ENCODE measurements around the gene RAB36.

RAB36 gene

DNA sequence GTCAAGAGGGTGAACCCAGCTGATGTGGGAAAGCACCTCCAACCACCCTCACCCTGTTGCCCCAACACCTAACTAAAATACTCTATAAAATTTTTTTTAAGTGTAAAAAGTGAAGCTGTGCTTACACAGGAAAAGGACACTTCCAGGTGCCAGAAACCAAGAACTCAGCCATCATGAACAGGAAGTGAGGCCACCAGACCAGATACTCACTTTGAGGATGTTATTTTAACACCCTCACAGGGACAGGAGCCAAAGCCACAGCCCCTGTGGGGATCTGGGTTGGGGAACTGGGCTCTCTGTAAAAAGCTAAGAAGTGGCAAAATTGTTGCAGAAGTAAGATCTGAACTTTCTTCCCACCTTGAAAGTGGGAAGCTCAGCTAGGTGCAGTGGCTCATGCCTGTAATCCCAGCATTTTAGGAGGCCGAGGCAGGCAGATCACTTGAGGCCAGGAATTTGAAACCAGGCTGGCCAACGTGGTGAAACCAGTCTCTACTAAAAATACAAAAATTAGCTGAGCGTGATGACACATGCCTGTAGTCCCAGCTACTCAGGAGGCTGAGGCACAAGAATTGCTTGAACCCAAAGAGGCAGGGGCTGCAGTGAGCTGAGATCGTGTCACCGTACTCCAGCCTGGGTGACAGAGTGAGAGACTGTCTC is 7.2 kb upstream of the RAB36 start:
- DNase-seq (ENCODE audit: low read depth) = no peak

DNA sequence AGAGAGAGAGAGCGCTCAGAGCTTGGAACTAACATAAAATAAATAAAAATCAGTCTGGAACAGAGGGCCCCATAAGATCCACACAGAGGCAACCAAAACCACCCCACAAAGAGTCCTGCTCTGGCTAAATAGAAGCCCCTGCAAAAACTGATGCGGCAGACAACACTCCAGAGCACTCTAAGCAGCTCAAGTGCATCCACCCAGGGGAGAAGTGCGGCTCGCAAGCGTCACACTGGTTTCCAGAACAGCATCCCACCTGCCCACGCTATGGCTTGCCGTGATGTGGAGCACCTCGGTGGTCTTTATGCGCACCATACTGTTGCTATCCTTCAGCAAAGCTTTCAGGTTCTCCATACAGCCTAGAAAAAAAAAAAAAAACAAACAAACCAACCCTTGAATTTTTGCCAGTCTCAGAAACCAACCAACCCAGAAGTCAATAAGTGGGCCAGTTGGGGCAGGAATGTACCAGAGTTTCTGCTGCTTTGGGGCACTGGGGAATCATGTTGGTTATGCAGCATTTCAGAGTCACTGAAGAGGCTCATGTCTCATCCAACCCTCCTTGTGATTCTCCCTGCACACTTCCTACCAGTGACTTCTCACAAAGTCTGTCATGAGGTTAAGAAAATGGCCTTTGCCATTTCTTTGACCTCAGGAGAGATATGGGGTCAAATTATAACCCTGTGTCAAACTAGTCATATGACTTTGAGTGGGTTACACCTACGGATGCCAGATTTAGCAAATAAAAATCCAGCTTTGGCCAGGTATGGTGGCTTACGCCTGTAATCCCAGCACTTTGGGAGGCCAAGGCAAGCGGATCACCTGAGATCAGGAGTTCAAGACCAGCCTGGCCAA is 6.5 kb upstream of the RAB36 start:
- no peak for DNase-seq (ENCODE audit: low read depth)

DNA sequence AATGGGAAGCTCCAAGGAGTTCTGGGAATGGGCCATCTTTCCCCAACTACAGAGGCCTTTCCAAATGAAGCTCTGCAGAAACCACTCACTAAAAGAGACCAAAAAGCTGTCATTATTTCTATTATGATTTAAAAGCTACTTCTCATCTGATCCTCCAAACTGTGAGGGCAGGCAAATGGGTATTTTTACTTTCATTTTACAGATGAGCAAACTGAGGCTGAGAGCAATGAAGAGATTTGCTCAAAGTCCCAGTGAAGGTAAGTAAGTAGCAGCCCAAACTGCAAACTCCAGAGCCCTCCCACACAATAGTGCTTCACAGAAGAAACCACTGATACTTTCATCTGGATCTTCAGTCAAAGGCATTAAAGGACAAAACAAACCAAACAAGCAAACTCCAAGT is 4.9 kb upstream of the RAB36 start:
- DNase-seq (ENCODE audit: low read depth) = no peak

DNA sequence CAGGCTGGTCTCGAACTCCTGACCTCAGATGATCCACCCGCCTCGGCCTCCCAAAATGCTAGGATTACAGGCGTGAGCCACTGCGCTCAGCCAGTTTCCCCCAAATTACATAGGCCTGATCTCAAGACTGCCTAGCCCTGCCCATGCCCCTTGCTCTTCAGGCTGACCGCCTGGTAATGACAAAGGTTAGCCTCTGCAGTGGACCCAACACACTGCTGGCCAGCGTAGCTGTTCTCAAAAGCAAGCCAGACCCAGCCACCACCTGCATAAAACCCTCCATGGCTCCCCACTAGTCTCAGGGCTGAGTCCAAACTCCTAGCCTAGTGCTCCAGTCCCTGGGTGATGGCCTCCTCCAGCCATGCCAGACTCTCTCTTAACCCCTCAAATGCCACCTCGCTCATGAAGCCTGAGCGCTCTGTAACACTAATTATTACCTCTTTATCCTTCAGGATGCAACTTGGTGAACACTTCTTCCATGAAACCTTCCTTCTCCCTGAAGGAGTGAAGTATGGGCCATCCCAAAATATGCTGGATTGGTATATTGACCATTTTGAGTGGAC is 2.7 kb upstream of the RAB36 start:
- no peak for DNase-seq (ENCODE audit: low read depth)

DNA sequence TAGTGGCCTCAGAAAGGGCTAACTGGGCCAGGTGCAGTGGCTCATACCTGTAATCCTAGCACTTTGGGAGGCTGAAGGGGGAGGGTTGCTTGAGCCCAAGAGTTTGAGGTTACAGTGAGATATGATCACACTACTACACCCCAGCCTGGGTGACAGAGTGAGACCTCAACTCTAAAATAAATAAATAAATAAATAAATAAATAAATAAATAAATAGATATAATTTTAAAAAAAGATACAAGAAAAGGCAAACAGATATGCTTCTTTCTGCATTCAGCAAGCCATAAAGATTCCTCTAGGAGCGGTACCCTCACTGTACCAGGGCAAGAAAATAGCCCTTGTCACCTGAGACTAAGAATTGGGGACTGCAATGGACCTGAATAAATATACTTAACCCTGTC is 2.2 kb upstream of the RAB36 start:
- DNase-seq (ENCODE audit: low read depth) = no peak

DNA sequence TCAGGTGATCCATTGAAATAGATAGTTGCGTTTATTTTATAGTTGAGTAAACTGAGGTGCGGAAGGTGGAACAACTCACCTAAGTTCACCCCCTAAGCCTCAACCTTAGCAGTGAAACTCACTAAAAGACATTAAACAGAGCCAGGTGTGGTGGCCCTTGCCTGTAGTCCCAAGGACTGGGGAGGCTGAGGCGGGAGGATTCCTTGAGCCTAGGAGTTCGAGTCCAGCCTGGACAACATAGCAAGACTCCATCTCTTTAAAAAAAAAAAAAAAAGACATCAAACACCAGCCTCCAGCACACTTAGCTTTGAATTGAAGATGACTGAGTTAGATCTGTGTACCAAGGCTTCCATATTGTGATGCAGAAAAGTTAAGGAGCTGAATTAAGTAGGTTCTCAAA is 845 bp upstream of the RAB36 start:
- DNase-seq (ENCODE audit: low read depth) = no peak

DNA sequence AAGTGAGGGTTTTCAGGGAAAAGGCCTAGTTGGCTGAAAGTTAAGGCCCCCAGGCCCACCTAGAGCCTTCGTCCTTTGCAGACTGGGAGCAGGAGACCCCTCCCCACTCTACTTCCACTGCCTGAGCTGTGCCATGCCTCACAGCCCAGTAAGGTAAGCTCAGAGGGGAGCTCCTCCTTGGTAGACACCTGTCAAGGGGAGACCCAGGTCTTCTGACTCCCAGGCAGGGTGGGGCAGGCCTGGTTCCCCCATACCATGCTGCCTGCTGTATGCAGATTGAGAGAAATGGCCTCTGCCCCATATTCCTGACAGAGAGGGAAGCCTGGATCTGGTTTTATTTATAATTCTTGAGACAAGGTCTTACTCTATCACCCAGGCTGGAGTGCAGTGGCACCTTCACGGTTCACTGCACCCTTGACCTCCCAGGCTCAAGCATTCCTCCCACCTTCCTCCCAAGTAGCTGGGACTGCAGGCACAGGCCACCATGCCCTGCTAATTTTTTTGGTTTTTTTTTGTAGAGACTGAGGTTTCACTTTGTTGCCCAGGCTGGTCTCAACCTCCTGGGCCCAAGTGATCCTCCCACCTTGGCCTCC is 697 bp downstream of the RAB36 start:
- DNase-seq (ENCODE audit: low read depth) = no peak

DNA sequence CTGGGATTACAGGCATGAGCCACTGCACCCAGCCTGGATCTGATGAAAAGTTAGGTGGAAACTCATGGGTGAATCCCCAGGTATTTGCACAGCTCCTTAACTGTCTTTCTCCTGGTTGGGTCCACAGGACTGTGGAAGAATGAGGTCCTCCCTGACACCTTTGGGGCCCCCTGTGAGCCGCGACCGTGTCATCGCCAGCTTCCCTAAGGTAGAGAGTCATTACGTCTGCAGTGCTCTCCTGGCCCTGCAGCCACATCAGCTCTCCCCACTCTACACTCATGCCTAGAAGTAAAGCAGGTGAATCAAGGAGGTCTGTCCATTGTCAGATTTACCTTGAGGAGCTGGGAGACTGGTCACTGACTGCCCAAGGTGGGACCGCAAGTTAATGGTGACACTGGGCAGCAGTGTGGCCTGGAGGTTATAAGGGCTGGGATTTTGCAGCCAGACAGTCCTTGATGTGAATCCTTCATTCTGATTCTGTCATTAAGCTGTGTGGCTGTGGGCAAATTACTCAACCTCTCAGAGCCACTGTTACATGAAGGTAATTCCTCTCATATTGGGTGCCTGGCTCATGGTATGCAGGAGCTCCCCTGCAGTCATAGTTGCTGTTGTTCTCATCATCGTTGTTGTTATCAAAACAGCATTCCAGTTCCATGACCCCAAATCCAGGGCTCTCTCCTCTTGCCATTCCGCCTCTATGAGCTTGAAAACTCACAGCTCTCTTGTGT is 1.4 kb downstream of the RAB36 start:
- peak; percentile 67 for DNase-seq (ENCODE audit: low read depth)

DNA sequence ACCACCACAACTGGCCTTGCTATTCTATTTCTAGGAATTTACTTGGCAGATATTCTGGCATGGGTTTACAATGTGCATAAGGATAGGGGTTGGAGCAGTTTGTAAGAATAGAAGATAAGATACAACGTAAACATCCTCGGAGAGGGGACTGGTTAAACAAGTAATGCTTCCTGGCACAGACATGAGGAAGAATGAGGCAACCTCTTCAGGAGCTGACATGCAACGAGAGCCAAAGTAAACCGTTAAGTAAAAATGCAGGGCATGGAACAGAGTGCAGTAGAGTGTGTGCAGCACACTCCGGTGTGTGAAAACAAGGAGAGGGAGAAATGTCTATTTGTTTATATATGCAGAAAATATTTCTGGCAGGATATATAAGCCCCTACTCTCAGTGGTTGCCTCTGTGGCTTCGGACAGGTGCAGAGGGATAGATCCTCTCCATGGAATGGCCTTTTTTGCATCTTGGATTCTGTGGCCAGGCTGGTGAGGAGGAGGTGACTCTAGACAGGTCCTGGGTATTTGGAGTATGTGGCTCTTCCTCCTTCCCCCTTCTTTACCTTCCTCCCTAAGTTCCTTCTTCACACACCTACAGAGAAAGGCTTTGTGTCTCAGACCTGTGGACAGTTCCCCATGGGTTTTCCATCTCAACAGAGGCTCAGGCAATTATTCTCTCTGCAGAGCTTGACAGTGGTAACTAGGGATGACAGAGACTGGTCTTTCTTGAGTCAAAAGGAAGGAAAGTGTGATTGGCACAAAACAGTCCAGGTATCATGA is 2.5 kb downstream of the RAB36 start:
- DNase-seq (ENCODE audit: low read depth) = peak; percentile 92

DNA sequence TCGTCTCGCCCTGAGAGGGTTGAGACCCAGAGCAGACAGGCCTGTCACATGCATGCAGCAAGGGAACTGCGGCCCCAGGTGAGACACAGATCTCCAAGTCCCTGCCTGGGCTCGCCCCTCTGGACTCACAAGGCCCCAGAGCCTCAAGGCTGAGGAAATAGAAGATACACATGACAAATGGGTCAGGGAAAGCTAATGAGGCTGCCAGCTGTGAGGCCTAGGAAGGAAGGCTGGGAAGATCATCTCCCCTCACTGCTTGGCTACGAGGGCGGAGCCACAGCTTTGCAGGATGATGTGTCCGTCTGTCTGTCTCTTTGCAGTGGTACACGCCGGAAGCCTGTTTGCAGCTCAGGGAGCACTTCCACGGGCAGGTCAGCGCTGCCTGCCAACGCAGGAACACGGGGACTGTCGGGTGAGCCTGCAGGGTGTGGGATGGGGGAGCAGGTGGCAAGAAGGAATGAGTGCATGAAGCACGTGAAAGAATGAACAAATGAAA is 4.5 kb downstream of the RAB36 start:
- peak; percentile 55 for DNase-seq (ENCODE audit: low read depth)

DNA sequence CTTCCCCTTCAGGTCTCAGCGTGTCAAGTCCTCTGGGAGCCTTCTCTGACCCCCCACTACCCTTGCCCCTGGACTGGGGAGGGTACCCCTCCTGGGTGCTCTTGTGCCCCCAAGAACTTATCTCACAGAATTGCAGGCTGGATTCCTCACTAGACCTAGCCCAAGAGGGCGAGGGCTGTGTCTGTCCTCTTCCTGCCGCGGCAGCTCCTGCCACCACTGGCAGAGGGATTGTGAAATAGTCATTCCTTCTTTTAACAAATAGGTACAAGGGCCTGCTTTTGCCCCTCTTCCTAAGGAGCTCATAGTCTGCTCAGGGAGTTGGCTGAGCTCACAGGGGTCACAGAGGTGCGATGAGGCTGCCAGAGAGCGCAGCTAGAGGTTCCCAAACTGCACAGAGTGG is 5.5 kb downstream of the RAB36 start:
- no peak for DNase-seq (ENCODE audit: low read depth)

DNA sequence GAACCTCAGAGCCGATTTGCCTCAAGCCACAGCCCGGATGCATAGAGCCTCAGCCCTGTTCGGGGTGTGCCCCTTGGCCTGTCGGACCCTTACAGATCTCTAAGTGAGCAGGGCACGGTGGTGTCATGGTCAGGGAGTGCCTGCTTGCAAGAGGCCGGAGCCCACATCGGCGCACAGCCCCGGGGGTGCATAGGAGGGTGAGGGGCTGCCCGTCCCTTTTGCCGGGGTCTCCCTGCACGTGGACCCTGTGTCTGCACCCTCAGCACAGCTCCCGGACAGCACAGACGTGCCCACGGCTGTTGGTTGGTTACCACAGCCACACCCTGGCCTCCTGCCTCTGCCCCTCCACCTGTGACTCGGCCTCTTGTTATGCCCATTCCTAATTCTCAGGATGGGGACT is 6.5 kb downstream of the RAB36 start:
- no peak for DNase-seq (ENCODE audit: low read depth)

DNA sequence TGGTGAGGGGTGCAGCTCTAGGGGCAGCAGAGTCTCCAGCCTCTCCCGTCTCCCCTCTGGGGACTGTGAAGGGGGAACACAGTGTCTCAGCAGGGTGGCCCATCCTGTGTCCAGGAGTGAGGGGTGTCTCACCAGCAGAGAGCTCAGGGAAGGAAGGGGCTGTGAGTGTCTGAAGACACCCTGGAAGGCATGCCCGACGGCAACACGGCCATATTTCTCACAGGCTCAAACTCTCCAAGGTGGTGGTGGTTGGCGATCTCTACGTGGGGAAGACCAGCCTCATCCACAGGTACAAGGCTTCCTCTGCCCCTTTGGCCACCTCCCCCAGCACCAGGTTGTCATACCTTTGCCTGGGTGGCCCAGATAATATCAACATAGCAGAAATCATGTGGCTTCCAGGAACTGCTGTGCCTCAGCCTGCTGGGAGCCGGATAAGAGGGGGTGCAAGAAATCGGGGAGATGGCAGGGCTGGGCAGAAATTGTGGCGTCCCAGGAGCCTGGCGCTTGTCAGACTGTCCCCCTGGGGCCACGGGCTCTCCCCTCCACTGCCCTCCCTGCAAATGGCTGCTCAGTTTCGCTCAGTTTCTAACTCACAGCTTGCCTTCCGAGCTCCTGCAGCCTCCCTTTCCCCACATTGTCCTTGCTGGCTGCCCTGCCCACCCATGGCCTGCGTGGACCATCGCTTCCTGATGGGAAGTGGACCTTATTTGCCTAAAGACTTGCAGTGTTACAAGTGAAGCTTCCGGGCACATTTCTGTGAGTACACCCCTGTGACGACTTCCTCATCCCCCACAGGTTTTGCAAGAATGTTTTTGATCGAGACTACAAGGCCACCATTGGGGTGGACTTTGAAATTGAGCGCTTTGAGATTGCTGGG is 7.2 kb downstream of the RAB36 start:
- no peak for DNase-seq (ENCODE audit: low read depth)

DNA sequence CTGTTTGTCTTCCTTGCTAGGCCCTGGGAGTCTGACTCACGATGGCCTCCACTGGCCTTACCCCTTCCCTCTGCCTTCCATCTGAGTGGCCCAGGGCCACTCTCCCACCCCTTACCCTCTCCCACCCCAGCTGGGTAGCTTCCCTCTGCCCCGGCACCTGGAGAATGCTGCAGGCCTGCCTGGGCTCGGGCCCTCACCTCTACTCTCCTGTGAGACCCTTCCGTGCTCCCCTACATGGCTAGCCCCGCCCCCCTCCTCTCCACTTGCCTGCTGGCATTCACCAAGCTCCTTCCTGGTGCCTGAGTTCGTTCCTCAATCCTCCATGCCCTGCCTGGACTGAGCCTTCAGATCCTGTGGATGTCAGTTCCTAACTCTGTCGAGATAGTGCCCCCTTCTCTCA is 8.7 kb downstream of the RAB36 start:
- DNase-seq (ENCODE audit: low read depth) = no peak

DNA sequence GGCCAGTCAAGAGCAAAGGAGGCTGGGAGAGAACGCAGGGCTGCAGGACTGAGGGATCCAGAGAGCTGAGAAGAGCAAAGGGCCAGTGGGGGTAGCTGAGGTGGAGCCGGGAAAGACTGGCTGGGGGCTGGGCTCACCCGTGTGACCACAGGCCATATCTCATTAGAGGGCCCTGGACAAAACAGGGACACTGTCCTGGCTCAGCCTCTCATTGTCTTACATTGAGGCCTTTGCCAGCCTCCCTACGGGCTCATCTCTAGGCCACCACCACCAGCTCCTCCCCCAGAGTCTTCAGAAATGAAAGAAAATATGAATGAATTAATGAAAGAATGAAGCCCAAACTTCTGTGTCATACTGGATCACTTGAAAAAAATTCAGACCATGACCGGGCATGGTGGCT is 9.2 kb downstream of the RAB36 start:
- DNase-seq (ENCODE audit: low read depth) = no peak

DNA sequence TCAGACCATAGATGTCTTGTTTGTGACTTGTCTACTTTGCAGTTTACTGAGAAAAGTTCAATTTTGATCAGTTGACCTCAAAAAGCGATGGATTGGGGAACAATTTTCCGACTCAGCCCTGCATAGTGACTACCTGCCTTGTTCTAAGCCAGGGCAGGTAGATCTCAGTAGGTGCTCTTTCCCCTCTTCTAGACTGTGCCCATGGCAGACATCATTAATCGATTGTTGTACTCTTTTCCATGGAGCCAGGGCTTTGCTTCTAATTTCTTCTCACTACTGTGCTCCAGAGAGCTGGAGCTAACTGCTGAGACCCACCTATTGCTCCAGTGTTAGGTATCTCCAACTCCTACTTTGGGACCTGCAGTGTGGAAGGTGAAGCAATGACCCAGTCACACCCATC is 9.9 kb downstream of the RAB36 start:
- no peak for DNase-seq (ENCODE audit: low read depth)

DNA sequence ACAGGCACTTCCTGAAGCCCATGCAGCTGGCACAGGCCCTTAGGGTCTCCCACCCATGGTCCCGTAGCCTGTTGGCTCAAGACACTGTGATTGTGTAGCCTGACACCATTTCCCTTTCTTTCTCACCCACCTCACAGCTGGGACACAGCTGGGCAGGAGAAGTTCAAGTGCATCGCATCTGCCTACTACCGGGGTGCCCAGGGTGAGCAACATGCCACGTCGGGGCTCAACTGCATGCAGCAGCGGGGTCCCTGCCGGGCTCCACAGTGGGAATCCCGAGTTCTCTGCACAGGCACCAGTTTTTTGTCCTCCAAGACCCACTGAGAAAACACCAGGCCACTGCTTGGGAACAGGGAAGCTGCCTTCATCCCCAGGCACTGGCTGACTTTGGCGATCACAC is 10.6 kb downstream of the RAB36 start:
- no peak for DNase-seq (ENCODE audit: low read depth)

DNA sequence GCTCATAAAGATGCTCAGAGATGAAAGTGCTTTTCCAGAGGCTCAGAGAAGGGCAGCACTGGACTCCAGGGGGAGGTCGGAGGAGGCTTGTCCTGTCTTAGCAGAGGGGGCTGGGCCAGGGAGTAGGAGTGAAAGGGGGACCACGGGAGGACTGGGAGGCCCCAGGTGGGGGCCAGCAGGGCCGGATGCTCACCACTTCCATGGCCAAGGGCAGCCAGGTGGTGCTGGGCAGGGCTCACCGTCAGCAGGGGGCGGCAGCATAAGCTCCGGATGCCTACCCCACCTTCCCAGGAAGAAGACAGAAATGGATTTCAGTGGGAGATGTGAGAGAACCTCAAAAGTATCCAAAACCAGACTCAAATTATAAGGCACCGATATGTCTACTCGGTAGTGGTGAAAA is 11.0 kb downstream of the RAB36 start:
- no peak for DNase-seq (ENCODE audit: low read depth)

DNA sequence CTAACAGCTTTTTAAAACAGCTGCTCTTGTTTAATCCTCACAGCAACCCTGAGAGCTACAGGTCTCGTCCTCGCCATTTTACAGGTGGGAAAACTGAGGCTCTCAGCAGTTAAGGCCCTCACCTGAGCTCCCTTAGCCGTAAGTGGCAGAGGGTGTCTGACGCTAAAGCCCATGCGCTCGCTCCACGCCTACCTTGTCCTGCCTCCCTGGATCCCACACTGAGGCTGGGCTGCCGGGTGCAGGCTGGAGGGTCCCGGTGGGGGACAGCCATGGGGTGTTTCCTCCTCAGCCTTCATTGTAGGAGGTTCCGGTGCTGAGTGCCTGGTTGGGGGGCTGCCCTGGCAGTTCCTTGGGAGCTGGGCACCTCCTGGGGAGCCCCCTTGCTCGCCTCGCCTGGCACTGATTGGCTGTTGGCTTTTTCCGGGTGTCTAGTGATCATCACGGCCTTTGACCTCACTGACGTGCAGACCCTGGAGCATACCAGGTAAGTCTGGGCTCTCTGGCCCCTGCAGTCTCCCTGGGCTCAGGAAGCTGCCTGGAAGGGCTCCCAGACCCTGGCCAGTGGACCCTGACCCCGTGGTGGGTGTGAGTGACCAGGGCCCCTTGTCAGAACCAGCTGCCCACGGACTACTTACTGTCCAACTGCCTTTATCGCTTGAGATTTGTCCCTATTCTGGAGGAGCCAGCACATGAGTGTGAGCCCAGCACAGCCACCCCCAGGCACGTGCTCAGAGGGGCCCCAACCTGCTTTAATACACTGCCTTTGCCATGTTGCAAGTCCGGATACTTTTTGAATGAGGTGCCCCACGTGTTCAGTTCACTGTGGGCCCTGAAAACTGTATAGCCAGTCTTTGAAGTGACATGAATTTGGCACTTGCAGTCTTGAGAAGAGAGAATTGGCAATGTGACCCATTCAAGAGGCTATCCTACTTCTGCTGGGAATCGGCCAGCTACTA is 12.6 kb downstream of the RAB36 start:
- no peak for DNase-seq (ENCODE audit: low read depth)

All from amniotic epithelial cell (primary cell).